GM21367 (cell line): ENCODE measurements around the gene HBZ.
"Not testable (repeated sequence)": the region's sequence is repeated elsewhere in the genome, so short reads cannot be mapped to it uniquely, and the experiment has no call there.

Source experiments
- ATAC-seq: cut with Tn5 transposase; IDR thresholded peaks from one replicate; pipeline ENCODE4 v1.9.1; 2021; ENCODE audit not compliant: unreplicated experiment

HBZ gene

GRCh38 chr16:132120-132519, 20.3 kb upstream of the HBZ start:
- no peak for ATAC-seq

- no peak for ATAC-seq
Observed at GRCh38 chr16:133716-134115, 18.7 kb upstream of the HBZ start.

DNA sequence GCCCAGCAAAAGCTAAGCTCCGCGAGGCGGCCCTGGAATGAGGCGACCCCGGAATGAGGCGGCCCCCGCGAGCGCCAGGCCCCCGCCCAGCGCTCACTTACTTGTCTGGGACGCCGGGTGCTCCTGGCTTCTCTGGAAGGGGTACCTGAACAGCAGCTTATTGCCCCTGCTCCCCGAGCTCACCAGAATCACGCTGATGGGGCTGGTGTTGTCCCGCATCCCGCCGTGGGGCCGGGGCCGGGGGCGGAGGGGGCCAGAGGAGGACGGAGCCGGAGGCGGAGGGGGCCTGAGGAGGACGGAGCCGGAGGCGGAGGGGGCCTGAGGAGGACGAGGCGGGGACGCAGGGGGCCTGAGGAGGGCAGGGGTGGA, 14.4 kb upstream of the HBZ start:
- ATAC-seq, result no peak

GRCh38 chr16:140175-140857, 12.1 kb upstream of the HBZ start:
- ATAC-seq, result no peak

GRCh38 chr16:142405-142967, 10.0 kb upstream of the HBZ start:
- no peak for ATAC-seq

DNA sequence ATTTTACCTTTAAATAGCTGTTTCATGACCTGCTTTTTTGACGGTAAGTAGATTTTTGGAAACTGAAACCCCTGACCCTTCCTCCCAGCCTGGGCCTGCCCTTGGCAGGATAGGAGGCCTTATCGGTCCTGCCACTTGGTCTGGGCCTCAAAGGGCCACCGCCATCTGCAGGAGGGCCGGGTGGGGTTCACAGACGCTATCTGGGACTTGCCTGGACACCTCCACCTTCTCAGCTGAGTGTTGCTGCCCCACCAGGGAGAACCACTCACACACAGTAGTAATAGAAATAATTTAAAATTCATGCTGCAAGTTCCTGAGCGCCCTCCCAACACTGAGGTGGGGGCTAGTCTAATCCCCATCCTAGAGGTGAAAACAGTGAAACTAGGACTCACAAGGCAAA, 9.4 kb upstream of the HBZ start:
- ATAC-seq, result no peak

- ATAC-seq, result no peak
Observed at GRCh38 chr16:143456-143855, 9.0 kb upstream of the HBZ start.

- no peak for ATAC-seq
Observed at GRCh38 chr16:144797-145252, 7.6 kb upstream of the HBZ start.

GRCh38 chr16:146646-147045, 5.8 kb upstream of the HBZ start:
- ATAC-seq, result no peak

DNA sequence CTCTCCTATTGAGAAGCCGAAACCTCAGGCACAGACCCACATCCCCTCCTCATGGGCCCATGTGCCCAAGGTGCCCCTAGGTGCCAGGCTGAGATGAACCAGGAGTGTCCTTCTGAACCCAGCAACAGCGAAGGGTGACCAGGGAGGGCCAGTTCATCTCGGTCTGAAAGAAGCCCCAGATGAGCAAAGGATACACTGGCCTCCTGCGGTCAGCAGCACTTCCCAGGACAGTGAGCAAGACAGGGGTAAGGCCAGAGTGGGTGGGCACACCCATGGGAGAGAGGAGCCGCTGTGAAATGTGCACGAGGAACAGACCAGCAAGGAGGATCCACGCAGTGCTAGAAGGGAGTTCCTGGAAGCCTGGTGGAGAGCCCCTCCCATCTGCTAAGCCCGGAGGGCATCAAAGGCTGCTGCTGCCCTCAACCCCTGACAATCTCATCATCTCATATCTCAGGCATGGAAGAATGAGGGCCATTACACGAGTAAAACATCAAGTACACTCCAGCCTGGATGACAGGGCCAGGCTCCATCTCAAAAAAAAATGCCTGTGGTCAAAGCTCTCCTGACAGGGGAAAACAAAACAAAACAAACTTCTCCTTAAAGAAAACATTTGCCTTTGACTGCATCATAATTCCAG, 3.3 kb upstream of the HBZ start:
- no peak for ATAC-seq

DNA sequence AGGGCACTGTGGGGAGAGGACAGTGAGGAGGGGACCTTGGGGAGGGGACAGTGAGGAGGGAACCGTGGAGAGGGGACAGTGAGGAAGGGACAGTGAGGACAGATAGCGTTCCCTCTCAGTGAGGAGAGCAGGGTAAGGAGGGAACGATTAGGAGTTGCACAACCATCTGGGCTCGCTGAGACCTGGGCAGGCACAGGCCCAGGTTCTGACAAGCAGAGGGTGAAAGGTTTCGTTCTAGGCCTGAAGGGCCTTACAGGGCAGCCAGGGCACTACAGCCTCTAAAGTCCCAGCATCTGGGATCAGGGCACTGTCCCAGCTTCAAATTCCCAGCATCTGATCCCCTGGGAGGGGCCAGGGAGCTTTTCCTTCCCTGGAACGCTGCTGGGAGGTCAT, 681 bp downstream of the HBZ start:
- ATAC-seq, result not testable (repeated sequence)

DNA sequence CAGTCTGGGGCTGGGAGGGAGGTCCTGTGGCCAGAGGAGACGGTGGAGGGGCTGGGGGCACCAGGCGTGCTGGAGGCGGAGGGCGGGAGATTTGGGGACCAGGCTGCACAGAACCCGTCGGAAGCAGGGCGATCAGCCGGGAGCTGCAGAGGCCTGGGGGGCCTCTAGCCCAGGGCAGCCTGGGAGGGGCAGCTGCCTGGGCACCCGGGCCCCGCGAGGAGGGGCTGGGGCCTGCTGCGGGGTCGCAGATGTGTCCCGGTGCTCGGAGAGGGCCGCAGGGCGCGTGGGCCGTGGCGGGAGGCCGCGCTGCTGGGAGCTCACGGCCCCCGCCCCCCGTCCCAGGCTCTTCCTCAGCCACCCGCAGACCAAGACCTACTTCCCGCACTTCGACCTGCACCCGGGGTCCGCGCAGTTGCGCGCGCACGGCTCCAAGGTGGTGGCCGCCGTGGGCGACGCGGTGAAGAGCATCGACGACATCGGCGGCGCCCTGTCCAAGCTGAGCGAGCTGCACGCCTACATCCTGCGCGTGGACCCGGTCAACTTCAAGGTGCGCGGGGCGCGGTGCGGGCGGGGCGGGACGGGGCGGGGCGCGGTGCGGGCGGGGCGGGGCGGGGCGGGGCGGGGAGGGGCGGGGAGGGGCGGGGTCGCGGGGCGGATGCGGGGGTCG, 1.2 kb downstream of the HBZ start:
- ATAC-seq, result not testable (repeated sequence)

DNA sequence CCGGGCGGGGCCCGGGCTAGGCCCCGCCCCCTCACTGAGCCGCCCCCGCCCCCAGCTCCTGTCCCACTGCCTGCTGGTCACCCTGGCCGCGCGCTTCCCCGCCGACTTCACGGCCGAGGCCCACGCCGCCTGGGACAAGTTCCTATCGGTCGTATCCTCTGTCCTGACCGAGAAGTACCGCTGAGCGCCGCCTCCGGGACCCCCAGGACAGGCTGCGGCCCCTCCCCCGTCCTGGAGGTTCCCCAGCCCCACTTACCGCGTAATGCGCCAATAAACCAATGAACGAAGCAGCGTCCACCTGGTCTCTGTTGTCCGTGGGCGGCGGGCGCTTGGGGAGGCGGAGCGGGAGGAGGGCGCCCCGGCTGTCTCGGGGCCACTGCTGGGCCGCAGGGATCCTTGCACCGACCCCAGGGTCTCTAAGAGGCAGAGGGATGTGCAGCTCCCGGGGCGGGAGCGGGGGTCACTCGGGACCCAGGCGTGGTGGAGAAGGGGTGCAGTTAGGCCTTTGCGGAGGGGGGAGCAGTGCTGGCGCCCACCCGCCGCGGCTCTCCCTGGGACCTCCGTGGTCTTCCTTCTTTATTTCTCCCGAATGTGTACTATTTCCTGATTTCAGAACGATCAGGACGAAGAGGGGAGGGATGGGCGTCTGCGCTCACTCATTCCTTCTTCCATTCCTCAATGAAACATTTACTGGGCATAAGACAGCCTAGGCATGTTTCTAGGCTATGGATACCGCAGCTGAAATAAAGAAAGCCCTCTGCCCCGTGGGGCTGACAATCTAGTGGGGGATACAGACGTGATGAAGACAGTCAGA, 2.0 kb downstream of the HBZ start:
- ATAC-seq, result no peak

DNA sequence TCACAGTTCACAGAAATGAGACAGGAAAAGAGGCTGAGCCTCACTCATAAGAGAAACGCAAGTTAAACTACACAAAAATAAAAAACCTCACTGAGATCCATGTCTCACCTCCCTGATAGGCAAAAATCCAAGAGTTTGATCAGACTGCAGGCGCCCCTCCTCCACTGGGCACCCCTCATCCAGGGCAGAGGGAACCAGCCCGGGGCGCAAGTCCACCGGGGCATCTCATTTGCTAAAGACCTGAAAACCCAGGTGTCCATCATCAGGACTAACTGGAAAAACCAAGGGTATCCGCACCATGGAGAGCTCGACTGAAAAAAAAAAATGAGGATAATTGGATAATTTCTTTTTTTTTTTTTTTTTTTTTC, 2.6 kb downstream of the HBZ start:
- ATAC-seq, result no peak

- ATAC-seq, result no peak
Observed at GRCh38 chr16:159136-159849, 6.8 kb downstream of the HBZ start.

GRCh38 chr16:160242-160641, 7.8 kb downstream of the HBZ start:
- ATAC-seq, result not testable (repeated sequence)

DNA sequence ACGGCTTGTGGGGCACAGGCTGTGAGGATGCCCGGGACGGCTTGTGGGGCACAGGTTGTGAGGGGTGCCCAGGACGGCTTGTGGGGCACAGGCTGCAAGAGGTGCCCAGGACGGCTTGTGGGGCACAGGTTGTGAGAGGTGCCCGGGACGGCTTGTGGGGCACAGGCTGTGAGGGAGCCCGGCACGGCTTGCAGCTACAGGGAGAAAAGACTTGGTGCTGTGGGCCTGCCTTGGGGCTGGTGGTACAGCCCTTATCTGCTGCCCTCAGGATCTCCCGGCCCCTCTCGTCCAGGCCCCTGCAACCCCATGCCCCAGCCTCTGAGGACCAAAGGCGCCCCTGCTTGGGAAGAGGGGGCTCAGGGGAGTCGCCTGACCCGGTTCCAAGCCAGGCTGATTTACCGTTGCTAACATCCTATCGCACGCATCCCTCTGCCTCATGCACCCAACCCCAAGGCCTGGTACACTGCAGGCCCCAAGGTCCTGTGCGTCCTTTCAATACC, 8.3 kb downstream of the HBZ start:
- no peak for ATAC-seq

DNA sequence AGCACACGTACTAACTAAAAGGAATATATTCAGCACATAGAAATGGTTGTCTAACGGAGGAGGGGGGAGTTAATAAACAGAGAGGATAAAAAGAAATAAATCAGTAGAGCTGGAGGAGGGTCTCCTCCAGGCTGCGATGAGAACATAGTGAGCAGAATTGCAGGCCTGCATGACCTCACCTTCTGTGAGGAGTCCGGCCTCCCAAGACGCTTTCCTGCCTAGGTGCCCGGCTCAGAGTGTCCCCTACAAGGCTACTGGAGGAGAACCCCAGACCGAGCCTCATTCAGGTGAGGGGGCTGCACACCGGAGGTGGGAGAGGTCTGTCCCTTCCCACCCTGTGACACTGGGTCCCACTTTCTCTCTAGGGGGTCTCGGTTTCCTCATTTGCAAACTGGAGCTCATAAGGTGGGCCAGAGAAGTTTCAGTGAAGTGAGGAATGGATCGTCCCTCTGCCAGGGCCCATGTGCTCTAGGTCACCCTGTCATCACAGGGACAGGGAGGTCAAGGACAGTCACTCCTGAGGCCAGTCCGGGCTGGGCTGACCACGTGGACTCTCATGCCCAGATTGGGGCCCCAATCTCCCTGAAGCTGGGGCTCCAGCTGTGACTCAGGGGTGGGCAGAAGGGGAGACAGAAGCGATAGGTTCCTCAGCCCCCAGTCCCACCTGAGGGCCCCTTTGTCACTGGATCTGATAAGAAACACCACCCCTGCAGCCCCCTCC, 10.0 kb downstream of the HBZ start:
- no peak for ATAC-seq

DNA sequence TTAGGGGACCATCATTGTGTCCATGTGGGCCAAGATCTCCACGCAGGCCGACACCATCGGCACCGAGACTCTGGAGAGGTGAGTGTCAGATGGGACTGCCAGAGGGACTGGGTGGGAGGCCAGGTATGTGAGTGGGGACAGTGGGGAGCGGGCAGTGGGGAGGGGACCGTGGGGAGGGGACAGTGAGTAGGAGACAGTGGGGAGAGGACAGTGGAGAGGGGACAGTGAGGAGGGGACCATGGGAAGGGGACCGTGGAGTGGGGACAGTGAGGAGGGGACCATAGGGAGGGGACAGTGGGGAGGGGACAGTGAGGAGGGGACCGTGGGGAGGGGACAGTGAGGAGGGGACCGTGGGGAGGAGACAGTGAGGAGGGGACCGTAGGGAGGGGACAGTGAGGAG, 10.7 kb downstream of the HBZ start:
- ATAC-seq, result not testable (repeated sequence)

GRCh38 chr16:163696-164095, 11.3 kb downstream of the HBZ start:
- not testable (repeated sequence) for ATAC-seq
